C4-2B (cell line): ENCODE data around the gene ARAP1.
A peak's percentile ranks its signal among the peaks of the same experiment; 100 is the strongest.

Source experiments
- CTCF ChIP-seq: fragments of 450-650 bp; conservative IDR thresholded peaks from 2 replicates; pipeline ENCODE4 v1.5.1; 2017; ENCODE audit warnings: mild to moderate bottlenecking
- ZFX ChIP-seq: fragments of 450-650 bp; IDR thresholded peaks from 2 replicates; pipeline ENCODE4 v1.6.1; 2017

GRCh38 chr11:72752088-72752914 is at the start of gene ARAP1:
- no peak for TF ChIP-seq CTCF
- TF ChIP-seq ZFX, result peak; percentile 69; the same call in 1 of the 2 replicates
